Thyroid gland (tissue), 4 donors: ENCODE measurements around the gene GRB10.

Source experiments
- CTCF ChIP-seq, 6 experiments: fragments of 200-600 bp in 3 of 6; fragments of 450-650 bp in 3 of 6; sonication (generic) in 3 of 6; IDR thresholded peaks; one replicate each; pipeline ENCODE4 v1.5.1; 2016 to 2019; ENCODE audit warnings: antibody characterized with exemption in 6 of 6, mild to moderate bottlenecking in 2 of 6, inconsistent platforms in 1 of 6, moderate library complexity in 1 of 6
- POLR2A ChIP-seq, 2 donors: fragments of 450-650 bp; IDR thresholded peaks; one replicate each; pipeline ENCODE4 v1.6.1; 2017; ENCODE audit warnings: antibody characterized with exemption in 2 of 2, mild to moderate bottlenecking in 2 of 2, moderate library complexity in 1 of 2

DNA sequence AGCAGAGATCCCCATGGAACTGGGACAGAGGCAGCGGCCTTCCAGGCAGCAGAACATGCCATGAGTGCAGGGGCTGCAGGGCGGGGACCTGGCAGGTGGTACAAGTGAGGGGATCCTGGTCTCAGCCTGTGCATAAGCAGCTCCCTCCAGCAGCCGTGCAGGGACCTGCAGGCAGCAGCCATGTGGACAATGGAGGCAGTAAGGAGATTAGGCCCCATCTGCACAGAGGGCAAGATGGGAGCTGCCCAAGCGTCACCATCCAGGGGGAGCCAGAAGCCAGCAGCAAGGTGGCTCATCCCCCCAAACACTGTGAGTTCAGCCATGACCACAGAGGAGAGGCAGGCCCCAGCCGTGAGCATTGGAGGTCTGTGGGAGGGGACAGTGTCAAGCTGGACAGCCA, 220.6 kb downstream of the GRB10 start:
- TF ChIP-seq CTCF (IDR thresholded peaks at IDR 0.05) (no peak), POLR2A (IDR thresholded peaks at IDR 0.05) (no peak)
